GM19025 (cell line): Measurements from ENCODE around the gene ATG16L1.
A peak's percentile ranks its signal among the peaks of the same experiment; 100 is the strongest.
"Not testable (repeated sequence)": the region's sequence is repeated elsewhere in the genome, so short reads cannot be mapped to it uniquely, and the experiment has no call there.

ENCODE experiments used
- ATAC-seq: cut with Tn5 transposase; IDR thresholded peaks from one replicate; pipeline ENCODE4 v1.9.1; 2021; ENCODE audit warnings: mild to moderate bottlenecking, low read depth, moderate library complexity; ENCODE audit not compliant: unreplicated experiment

Gene ATG16L1

GRCh38 chr2:233325814-233326213, 74.3 kb downstream of the ATG16L1 start:
- ATAC-seq: no peak

GRCh38 chr2:233326500-233326899, 75.0 kb downstream of the ATG16L1 start:
- ATAC-seq: no peak

- ATAC-seq: no peak
These were observed 77.4 kb downstream of the ATG16L1 start for GRCh38 chr2:233328922-233329321.

GRCh38 chr2:233329489-233330135, 78.1 kb downstream of the ATG16L1 start:
- ATAC-seq: no peak

GRCh38 chr2:233331536-233331935, 80.1 kb downstream of the ATG16L1 start:
- peak; percentile 71 for ATAC-seq

GRCh38 chr2:233332125-233332524, 80.7 kb downstream of the ATG16L1 start:
- no peak for ATAC-seq

GRCh38 chr2:233334915-233335314, 83.4 kb downstream of the ATG16L1 start:
- ATAC-seq: no peak

GRCh38 chr2:233336091-233336490, 84.6 kb downstream of the ATG16L1 start:
- ATAC-seq: not testable (repeated sequence)

- ATAC-seq: no peak
These were observed 85.1 kb downstream of the ATG16L1 start for GRCh38 chr2:233336541-233336940.

- no peak for ATAC-seq
These were observed 86.6 kb downstream of the ATG16L1 start for GRCh38 chr2:233338046-233338445.

- ATAC-seq: no peak
These were observed 87.4 kb downstream of the ATG16L1 start for GRCh38 chr2:233338812-233339368.

GRCh38 chr2:233339427-233339826, 88.0 kb downstream of the ATG16L1 start:
- ATAC-seq: no peak

- no peak for ATAC-seq
These were observed 89.8 kb downstream of the ATG16L1 start for GRCh38 chr2:233341296-233341695.

- no peak for ATAC-seq
These were observed 90.8 kb downstream of the ATG16L1 start for GRCh38 chr2:233342301-233342700.

- no peak for ATAC-seq
These were observed 91.8 kb downstream of the ATG16L1 start for GRCh38 chr2:233343171-233343705.
